HepG2 (cell line): ENCODE measurements around the gene NCOA7. TPM values are rescaled to one million over a fixed set of nuclear protein-coding genes. Genes with fewer than 3 reads are reported as not detected.

ENCODE experiments used
- ATAC-seq: fragments of 200-7000 bp; cut with Tn5 transposase; 3 replicates; pipeline ENCODE4 v1.9.1; 2020; ENCODE audit warnings: mild to moderate bottlenecking, moderate library complexity
- BruUV-seq: library from RNA; stranded (reverse); fragments of 400-500 nt; replicated peaks from 2 replicates; lab custom pipeline; 2021; lab: Mats Ljungman, UMichigan
- CTCF ChIA-PET: fragments of 300-600 bp; formaldehyde crosslinking; extraction: SDS; loops from one replicate; lab custom pipeline; 2021; ENCODE audit warnings: low total read pairs, inconsistent platforms, low intra/inter-chr PET ratio; lab: Yijun Ruan, JAX
- POLR2A ChIA-PET: fragments of 350-600 bp; sonication (Branson Sonifier 250); formaldehyde crosslinking; loops from one replicate; lab custom pipeline; 2020; ENCODE audit warnings: antibody characterized with exemption, inconsistent platforms; lab: Yijun Ruan, JAX
- DNase-seq: peaks from one replicate; pipeline ENCODE4 v3.0.0-alpha.2; 2015; ENCODE audit warnings: low spot score
- FAIRE-seq: peaks from 3 replicates; lab custom pipeline; 2011; peaks lifted over from hg19 to GRCh38; lab: Jason Lieb, UNC
- H2AFZ ChIP-seq: one replicate; pipeline ENCODE4 v1.6.1; 2011; ENCODE audit warnings: low read length, inconsistent platforms
- H3K27ac ChIP-seq: fragments of 300-600 bp; 3 replicates; pipeline ENCODE4 v1.8.0; 2011; ENCODE audit warnings: mixed run types, mild to moderate bottlenecking, mixed read lengths, low read length, inconsistent platforms; ENCODE audit not compliant: insufficient read depth; ENCODE audit errors: extremely low read length
- H3K27me3 ChIP-seq, 2 experiments: fragments of 200-600 bp in 1 of 2; 2 replicates in 1 of 2; 3 replicates in 1 of 2; pipeline versions ENCODE4 v1.6.0 to v1.8.0; 2011; ENCODE audit warnings: low read length in 2 of 2, mild to moderate bottlenecking in 2 of 2, moderate library complexity in 2 of 2, inconsistent platforms in 1 of 2; ENCODE audit not compliant: insufficient read depth in 2 of 2, control insufficient read depth in 1 of 2
- H3K36me3 ChIP-seq, 2 experiments: fragments of 200-600 bp in 1 of 2; replicated peaks in 1 of 2; 2 replicates in 1 of 2; 3 replicates in 1 of 2; pipeline versions ENCODE4 v1.5.1 to v1.8.0; 2011; ENCODE audit warnings: low read length in 2 of 2, inconsistent platforms in 1 of 2; ENCODE audit not compliant: insufficient read depth in 2 of 2, control insufficient read depth in 1 of 2
- H3K4me1 ChIP-seq: 2 replicates; pipeline ENCODE4 v1.5.1; 2012; ENCODE audit warnings: low read length, inconsistent platforms; ENCODE audit not compliant: insufficient read depth
- H3K4me2 ChIP-seq: 2 replicates; pipeline ENCODE4 v1.6.0; 2011; ENCODE audit warnings: low read depth, low read length, inconsistent platforms
- H3K4me3 ChIP-seq, 3 experiments: fragments of 200-600 bp in 1 of 3; sonication (generic), shearing (Covaris generic) in 1 of 3; replicated peaks in 1 of 3; 2 replicates each; pipeline ENCODE4 v1.5.1; 2011 to 2016; ENCODE audit warnings: low read length in 3 of 3, inconsistent platforms in 2 of 3, low read depth in 2 of 3, mild to moderate bottlenecking in 2 of 3, control low read depth in 1 of 3, mixed read lengths in 1 of 3; ENCODE audit not compliant: insufficient read depth in 1 of 3
- H3K79me2 ChIP-seq: one replicate; pipeline ENCODE4 v1.6.1; 2011; ENCODE audit warnings: low read length, inconsistent platforms; ENCODE audit not compliant: insufficient read depth
- H3K9ac ChIP-seq: 2 replicates; pipeline ENCODE4 v1.6.0; 2011; ENCODE audit warnings: mild to moderate bottlenecking, low read depth, low read length, inconsistent platforms; ENCODE audit not compliant: insufficient read depth
- H3K9me3 ChIP-seq: 2 replicates; pipeline ENCODE4 v1.5.1; 2012; ENCODE audit warnings: mild to moderate bottlenecking, low read length
- H4K20me1 ChIP-seq: 2 replicates; pipeline ENCODE4 v1.6.0; 2011; ENCODE audit warnings: inconsistent platforms, mild to moderate bottlenecking, low read length, moderate library complexity; ENCODE audit not compliant: insufficient read depth
- FOXA3 ChIP-seq: IDR thresholded peaks from 2 replicates; pipeline ENCODE4 v1.6.1; 2016; ENCODE audit warnings: missing genetic modification reagents, missing compliant biosample characterization
- HMG20A ChIP-seq: IDR thresholded peaks from 2 replicates; pipeline ENCODE4 v1.6.1; 2016; ENCODE audit warnings: borderline replicate concordance
- KLF6 ChIP-seq: IDR thresholded peaks from 2 replicates; pipeline ENCODE4 v1.8.0; 2016; ENCODE audit warnings: missing biosample characterization, missing genetic modification reagents
- MED13 ChIP-seq: sonication (generic); formaldehyde crosslinking; IDR thresholded peaks from 2 replicates; pipeline ENCODE4 v1.5.0; 2020; ENCODE audit warnings: missing genetic modification reagents
- NBN ChIP-seq: fragments of 450-650 bp; conservative IDR thresholded peaks from 2 replicates; pipeline ENCODE4 v1.6.1; 2017
- NFE2L1 ChIP-seq: sonication (generic); formaldehyde crosslinking; IDR thresholded peaks from 2 replicates; pipeline ENCODE4 v1.4.0; 2020; ENCODE audit warnings: missing genetic modification reagents, mild to moderate bottlenecking, borderline replicate concordance
- NR2F1 ChIP-seq, 2 experiments: fragments of 450-650 bp in 1 of 2; formaldehyde crosslinking in 1 of 2; IDR thresholded peaks; 2 replicates each; pipeline versions ENCODE4 v1.5.0 to v1.6.1; 2016 to 2020; ENCODE audit warnings: mild to moderate bottlenecking in 1 of 2, missing compliant biosample characterization in 1 of 2, missing genetic modification reagents in 1 of 2, moderate library complexity in 1 of 2
- SAP130 ChIP-seq: IDR thresholded peaks from 2 replicates; pipeline ENCODE4 v1.6.1; 2016; ENCODE audit warnings: low read depth
- ZFP37 ChIP-seq: sonication (generic); formaldehyde crosslinking; IDR thresholded peaks from 2 replicates; pipeline ENCODE4 v1.4.0; 2020; ENCODE audit warnings: missing genetic modification reagents, borderline replicate concordance
- ZNF207 ChIP-seq: fragments of 450-650 bp; IDR thresholded peaks from 2 replicates; pipeline ENCODE4 v1.6.1; 2016; ENCODE audit warnings: antibody characterized with exemption, borderline replicate concordance
- ZNF557 ChIP-seq: sonication (generic); formaldehyde crosslinking; IDR thresholded peaks from 2 replicates; pipeline ENCODE4 v1.4.0; 2020; ENCODE audit warnings: missing genetic modification reagents
- ZNF782 ChIP-seq: sonication (generic); formaldehyde crosslinking; IDR thresholded peaks from 2 replicates; pipeline ENCODE4 v1.4.0; 2020; ENCODE audit warnings: missing genetic modification reagents, mild to moderate bottlenecking, borderline replicate concordance
- WGBS: methylation state at CpG from one replicate; pipeline ENCODE4 v1.1.6; 2017; ENCODE audit warnings: low lambda C conversion rate; 5-methylcytosine and 5-hydroxymethylcytosine counted together
- in situ Hi-C: cut with HindIII; loops from 2 replicates; pipeline ENCODE4 v1.10.0; 2017; ENCODE audit warnings: low pct_unique_long_range_greater_than_20kb; ENCODE audit not compliant: extremely low pct_ligation_motif_present
- intact Hi-C: fragments of 100-400 bp; cut with micrococcal nuclease; formaldehyde crosslinking; loops from one replicate; pipeline ENCODE4 v1.10.0; 2022; ENCODE audit not compliant: unreplicated experiment
- polyA plus RNA-seq, 8 experiments: library from polyadenylated mRNA; depleted of rRNA in 3 of 8; stranded (reverse) in 7 of 8; unstranded in 1 of 8; fragments of >200 nt; fragmentation: Illumina TruSeq in 4 of 8; extraction: Trizol in 4 of 8; gene quantifications; 2 replicates each; pipeline versions ENCODE4 v1.2.1 to v1.2.3, GENCODE V29; 2011 to 2016; ENCODE audit warnings: low read depth in 4 of 8, missing spikeins in 1 of 8, mixed read lengths in 1 of 8; ENCODE audit not compliant: insufficient read depth in 1 of 8
- total RNA-seq, 5 experiments: library from RNA; depleted of rRNA; stranded (reverse); fragments of >200 nt; fragmentation: Illumina TruSeq; extraction: Trizol; gene quantifications; 2 replicates each; pipeline ENCODE4 v1.2.3, GENCODE V29; 2016; ENCODE audit warnings: low read depth in 1 of 5
- TF ChIP-seq, protein P1 (sequence below): sonication (generic); formaldehyde crosslinking; IDR thresholded peaks from 2 replicates; pipeline ENCODE4 v1.8.0; 2022; ENCODE audit warnings: mild to moderate bottlenecking, missing genetic modification reagents
- TF ChIP-seq, protein P2 (sequence below): sonication (generic); formaldehyde crosslinking; IDR thresholded peaks from 2 replicates; pipeline ENCODE4 v1.8.1; 2023; ENCODE audit warnings: mild to moderate bottlenecking, missing genetic modification reagents
- TF ChIP-seq, protein P3 (sequence below): IDR thresholded peaks from 2 replicates; pipeline ENCODE4 v1.6.1; 2016; ENCODE audit warnings: missing compliant biosample characterization, missing genetic modification reagents, borderline replicate concordance
- TF ChIP-seq, protein P4 (sequence below): sonication (generic); formaldehyde crosslinking; IDR thresholded peaks from 2 replicates; pipeline ENCODE4 v1.8.1; 2023; ENCODE audit warnings: missing genetic modification reagents, mild to moderate bottlenecking, borderline replicate concordance
- TF ChIP-seq, protein P5 (sequence below): IDR thresholded peaks from 2 replicates; pipeline ENCODE4 v1.6.1; 2016; ENCODE audit warnings: missing compliant biosample characterization, missing genetic modification reagents, borderline replicate concordance

Gene NCOA7
- total and polyA plus RNA-seq, 2 of the 13 experiments (the other 11 are each of a cell fraction or from before 2014, with no cell fraction given) = 13.6 to 20.8 TPM

DNA sequence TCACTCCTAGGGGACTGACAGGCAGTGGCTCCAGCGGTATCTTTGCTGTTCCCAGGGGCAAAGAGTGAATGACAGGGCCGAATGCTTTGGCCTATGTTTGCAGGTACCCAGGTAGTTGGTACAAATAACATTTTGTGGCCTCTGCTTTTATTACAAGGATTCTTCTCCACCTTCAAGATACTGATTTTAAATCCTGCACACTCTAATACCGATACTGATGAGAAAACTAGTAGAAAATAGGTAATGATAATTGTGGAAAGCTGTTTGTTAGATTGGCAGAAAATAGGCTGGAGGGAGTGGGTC lies 166.6 kb downstream of the NCOA7 start:
- 0% methylated on average over 3 of the region's 3 CpGs for WGBS
- no peak for FAIRE-seq
- H3K4me1 ChIP-seq = peaks cover 48% of the 10 kb centered on the region
- peak overlapping the region; percentile 95 for H3K9ac ChIP-seq
- no peaks in the 10 kb centered on the region for H4K20me1 ChIP-seq
- peaks cover 0 to 8% of the 10 kb centered on the region in 2 experiments; a peak in 1 of 5 replicates for H3K36me3 ChIP-seq
- H3K79me2 ChIP-seq = peaks cover 30% of the 10 kb centered on the region
- no TSS peak for BruUV-seq
- POLR2A ChIA-PET = interaction anchor here (0.6 to 3.6 kb wide), 10 partner anchors 12 to 176 kb away, joined by 3 to 71 read pairs (median 22); partner anchors contain the start of genes NCOA7 and TRMT11
- peak overlapping the region; percentile 88 for H3K27ac ChIP-seq
- intact Hi-C loops (loop anchor here (1.0 kb wide), 1 partner anchor 17 kb away; no protein-coding TSS in a partner anchor), in situ Hi-C loops (loop anchor here (10.0 kb wide), 1 partner anchor 653 kb away; the partner anchor contains the start of gene HDDC2)
- no peaks in the 10 kb centered on the region; a peak in 1 of 5 replicates for H3K27me3 ChIP-seq
- DNase-seq = no peak
- H2AFZ ChIP-seq = no peak overlapping the region
- H3K9me3 ChIP-seq = no peaks in the 10 kb centered on the region
- H3K4me3 ChIP-seq = peak overlapping the region; percentile 71 to 99 (median 81)
- no peak for ATAC-seq
- CTCF ChIA-PET = interaction anchor here (1.3 to 2.1 kb wide), 4 partner anchors 51 to 99 kb away, joined by 4 to 15 read pairs (median 8); no protein-coding TSS in a partner anchor
- peak overlapping the region; percentile 84 for H3K4me2 ChIP-seq
- TF ChIP-seq ZFP37 (CRISPR knock-in tag) = 0 out of 2 replicates have a peak, but pooled peaks have one; percentile 18
- no peak for TF ChIP-seq ZNF557 (CRISPR knock-in tag)
- TF ChIP-seq MED13 = no peak
- TF ChIP-seq ZNF782 (CRISPR knock-in tag) = no peak
- TF ChIP-seq SAP130 (CRISPR knock-in tag) = peak; percentile 46; the same call in 1 of the 2 replicates
- TF ChIP-seq NR2F1 (CRISPR knock-in tag; IDR thresholded peaks at IDR 0.05) = 0 out of 4 replicates have a peak, but pooled peaks of 1 of the 2 experiments have one; percentile 10
- TF ChIP-seq HMG20A (CRISPR knock-in tag) = peak; percentile 10; the same call in 1 of the 2 replicates
- TF ChIP-seq, protein P1, sequence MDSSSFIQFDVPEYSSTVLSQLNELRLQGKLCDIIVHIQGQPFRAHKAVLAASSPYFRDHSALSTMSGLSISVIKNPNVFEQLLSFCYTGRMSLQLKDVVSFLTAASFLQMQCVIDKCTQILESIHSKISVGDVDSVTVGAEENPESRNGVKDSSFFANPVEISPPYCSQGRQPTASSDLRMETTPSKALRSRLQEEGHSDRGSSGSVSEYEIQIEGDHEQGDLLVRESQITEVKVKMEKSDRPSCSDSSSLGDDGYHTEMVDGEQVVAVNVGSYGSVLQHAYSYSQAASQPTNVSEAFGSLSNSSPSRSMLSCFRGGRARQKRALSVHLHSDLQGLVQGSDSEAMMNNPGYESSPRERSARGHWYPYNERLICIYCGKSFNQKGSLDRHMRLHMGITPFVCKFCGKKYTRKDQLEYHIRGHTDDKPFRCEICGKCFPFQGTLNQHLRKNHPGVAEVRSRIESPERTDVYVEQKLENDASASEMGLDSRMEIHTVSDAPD (CRISPR knock-in tag) = 0 out of 2 replicates have a peak, but pooled peaks have one; percentile 15
- no peak for TF ChIP-seq NBN
- TF ChIP-seq, protein P2, sequence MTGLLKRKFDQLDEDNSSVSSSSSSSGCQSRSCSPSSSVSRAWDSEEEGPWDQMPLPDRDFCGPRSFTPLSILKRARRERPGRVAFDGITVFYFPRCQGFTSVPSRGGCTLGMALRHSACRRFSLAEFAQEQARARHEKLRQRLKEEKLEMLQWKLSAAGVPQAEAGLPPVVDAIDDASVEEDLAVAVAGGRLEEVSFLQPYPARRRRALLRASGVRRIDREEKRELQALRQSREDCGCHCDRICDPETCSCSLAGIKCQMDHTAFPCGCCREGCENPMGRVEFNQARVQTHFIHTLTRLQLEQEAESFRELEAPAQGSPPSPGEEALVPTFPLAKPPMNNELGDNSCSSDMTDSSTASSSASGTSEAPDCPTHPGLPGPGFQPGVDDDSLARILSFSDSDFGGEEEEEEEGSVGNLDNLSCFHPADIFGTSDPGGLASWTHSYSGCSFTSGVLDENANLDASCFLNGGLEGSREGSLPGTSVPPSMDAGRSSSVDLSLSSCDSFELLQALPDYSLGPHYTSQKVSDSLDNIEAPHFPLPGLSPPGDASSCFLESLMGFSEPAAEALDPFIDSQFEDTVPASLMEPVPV (CRISPR knock-in tag) = 0 out of 2 replicates have a peak, but pooled peaks have one; percentile 6
- TF ChIP-seq, protein P3, sequence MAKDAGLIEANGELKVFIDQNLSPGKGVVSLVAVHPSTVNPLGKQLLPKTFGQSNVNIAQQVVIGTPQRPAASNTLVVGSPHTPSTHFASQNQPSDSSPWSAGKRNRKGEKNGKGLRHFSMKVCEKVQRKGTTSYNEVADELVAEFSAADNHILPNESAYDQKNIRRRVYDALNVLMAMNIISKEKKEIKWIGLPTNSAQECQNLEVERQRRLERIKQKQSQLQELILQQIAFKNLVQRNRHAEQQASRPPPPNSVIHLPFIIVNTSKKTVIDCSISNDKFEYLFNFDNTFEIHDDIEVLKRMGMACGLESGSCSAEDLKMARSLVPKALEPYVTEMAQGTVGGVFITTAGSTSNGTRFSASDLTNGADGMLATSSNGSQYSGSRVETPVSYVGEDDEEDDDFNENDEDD = 0 out of 2 replicates have a peak, but pooled peaks have one; percentile 34
- no peak for TF ChIP-seq ZNF207
- 0 out of 2 replicates have a peak, but pooled peaks have one; percentile 10 for TF ChIP-seq NFE2L1
- TF ChIP-seq, protein P4, sequence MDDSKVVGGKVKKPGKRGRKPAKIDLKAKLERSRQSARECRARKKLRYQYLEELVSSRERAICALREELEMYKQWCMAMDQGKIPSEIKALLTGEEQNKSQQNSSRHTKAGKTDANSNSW (CRISPR knock-in tag) = no peak
- TF ChIP-seq KLF6 = 0 out of 2 replicates have a peak, but pooled peaks have one; percentile 0
- no peak for TF ChIP-seq FOXA3 (CRISPR knock-in tag)
- TF ChIP-seq, protein P5, sequence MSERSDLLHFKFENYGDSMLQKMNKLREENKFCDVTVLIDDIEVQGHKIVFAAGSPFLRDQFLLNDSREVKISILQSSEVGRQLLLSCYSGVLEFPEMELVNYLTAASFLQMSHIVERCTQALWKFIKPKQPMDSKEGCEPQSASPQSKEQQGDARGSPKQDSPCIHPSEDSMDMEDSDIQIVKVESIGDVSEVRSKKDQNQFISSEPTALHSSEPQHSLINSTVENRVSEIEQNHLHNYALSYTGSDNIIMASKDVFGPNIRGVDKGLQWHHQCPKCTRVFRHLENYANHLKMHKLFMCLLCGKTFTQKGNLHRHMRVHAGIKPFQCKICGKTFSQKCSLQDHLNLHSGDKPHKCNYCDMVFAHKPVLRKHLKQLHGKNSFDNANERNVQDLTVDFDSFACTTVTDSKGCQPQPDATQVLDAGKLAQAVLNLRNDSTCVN (CRISPR knock-in tag) = 0 out of 2 replicates have a peak, but pooled peaks have one; percentile 11
